AG10803 (cell line): ENCODE results near the gene PUS3.

ENCODE experiments used
- DNase-seq: peaks from one replicate; pipeline ENCODE4 v3.0.0; 2010; ENCODE audit warnings: low read depth
- H3K4me3 ChIP-seq: 2 replicates; pipeline ENCODE4 v1.5.1; 2011; ENCODE audit warnings: mild to moderate bottlenecking, low read length, control low read depth
- TF ChIP-seq, protein P1 (sequence below): conservative IDR thresholded peaks from 2 replicates; pipeline ENCODE4 v1.5.1; 2011; ENCODE audit warnings: mild to moderate bottlenecking, low read length, control low read depth, inconsistent platforms

The PUS3 gene

GRCh38 chr11:125944350-125945010 lies 41.5 kb upstream of the PUS3 start:
- H3K4me3 ChIP-seq, result no peak overlapping the region
- TF ChIP-seq, protein P1, sequence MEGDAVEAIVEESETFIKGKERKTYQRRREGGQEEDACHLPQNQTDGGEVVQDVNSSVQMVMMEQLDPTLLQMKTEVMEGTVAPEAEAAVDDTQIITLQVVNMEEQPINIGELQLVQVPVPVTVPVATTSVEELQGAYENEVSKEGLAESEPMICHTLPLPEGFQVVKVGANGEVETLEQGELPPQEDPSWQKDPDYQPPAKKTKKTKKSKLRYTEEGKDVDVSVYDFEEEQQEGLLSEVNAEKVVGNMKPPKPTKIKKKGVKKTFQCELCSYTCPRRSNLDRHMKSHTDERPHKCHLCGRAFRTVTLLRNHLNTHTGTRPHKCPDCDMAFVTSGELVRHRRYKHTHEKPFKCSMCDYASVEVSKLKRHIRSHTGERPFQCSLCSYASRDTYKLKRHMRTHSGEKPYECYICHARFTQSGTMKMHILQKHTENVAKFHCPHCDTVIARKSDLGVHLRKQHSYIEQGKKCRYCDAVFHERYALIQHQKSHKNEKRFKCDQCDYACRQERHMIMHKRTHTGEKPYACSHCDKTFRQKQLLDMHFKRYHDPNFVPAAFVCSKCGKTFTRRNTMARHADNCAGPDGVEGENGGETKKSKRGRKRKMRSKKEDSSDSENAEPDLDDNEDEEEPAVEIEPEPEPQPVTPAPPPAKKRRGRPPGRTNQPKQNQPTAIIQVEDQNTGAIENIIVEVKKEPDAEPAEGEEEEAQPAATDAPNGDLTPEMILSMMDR, result no peak
- DNase-seq, result no peak

GRCh38 chr11:125943661-125944349 lies 40.8 kb upstream of the PUS3 start:
- no peak for DNase-seq
- TF ChIP-seq, protein P1, result no peak

GRCh38 chr11:125942771-125943428 lies 39.9 kb upstream of the PUS3 start:
- no peak overlapping the region for H3K4me3 ChIP-seq
- no peak for DNase-seq
- TF ChIP-seq, protein P1, result no peak

More at GRCh38 chr11:125943661-125944349, 40.8 kb upstream of the PUS3 start:
- no peak overlapping the region for H3K4me3 ChIP-seq

- TF ChIP-seq, protein P1, result peak; percentile 64
- peak; percentile 11 for DNase-seq
Observed at GRCh38 chr11:125941619-125942611, 38.9 kb upstream of the PUS3 start.

GRCh38 chr11:125941267-125941618 lies 38.2 kb upstream of the PUS3 start:
- H3K4me3 ChIP-seq, result no peak overlapping the region
- no peak for DNase-seq
- TF ChIP-seq, protein P1, result no peak

More at GRCh38 chr11:125941619-125942611, 38.9 kb upstream of the PUS3 start:
- H3K4me3 ChIP-seq, result no peak overlapping the region

- DNase-seq, result no peak
- no peak overlapping the region for H3K4me3 ChIP-seq
- TF ChIP-seq, protein P1, result no peak
Observed at GRCh38 chr11:125940145-125940544, 37.1 kb upstream of the PUS3 start.
